ENCODE results near the gene MREG.

MREG gene

GRCh38 chr2:215982465-215982875 lies 30.9 kb downstream of the MREG start:
- Histone ChIP-seq H3K27ac (no peak overlapping the region), H3K9me3 (ENCODE audit: severe bottlenecking) (peaks cover 6% of the 10 kb centered on the region), H3K27me3 (ENCODE audit: insufficient read depth, low read depth, severe bottlenecking) (no peaks in the 10 kb centered on the region), H3K4me3 (ENCODE audit: low read depth, low read length) (no peak overlapping the region), H3K36me3 (peaks cover 19% of the 10 kb centered on the region)
- DNase-seq, result no peak
- no peak for TF ChIP-seq CTCF (IDR thresholded peaks at IDR 0.05; ENCODE audit: low read depth, low read length)

GRCh38 chr2:215981115-215981514 lies 32.2 kb downstream of the MREG start:
- TF ChIP-seq CTCF (IDR thresholded peaks at IDR 0.05; ENCODE audit: low read depth, low read length), result no peak
- no peak overlapping the region for H3K4me3 ChIP-seq (ENCODE audit: low read depth, low read length)
- H3K9me3 ChIP-seq (ENCODE audit: severe bottlenecking), result peaks cover 6% of the 10 kb centered on the region
- H3K27me3 ChIP-seq (ENCODE audit: insufficient read depth, low read depth, severe bottlenecking), result no peaks in the 10 kb centered on the region
- no peak for DNase-seq
- H3K36me3 ChIP-seq, result peaks cover 6% of the 10 kb centered on the region
- no peak overlapping the region for H3K27ac ChIP-seq

- Histone ChIP-seq H3K9me3 (ENCODE audit: severe bottlenecking) (peaks cover 6% of the 10 kb centered on the region), H3K27ac (no peak overlapping the region), H3K36me3 (peaks cover 6% of the 10 kb centered on the region), H3K4me3 (ENCODE audit: low read depth, low read length) (no peak overlapping the region), H3K27me3 (ENCODE audit: insufficient read depth, low read depth, severe bottlenecking) (no peaks in the 10 kb centered on the region)
- no peak for TF ChIP-seq CTCF (IDR thresholded peaks at IDR 0.05; ENCODE audit: low read depth, low read length)
- DNase-seq, result no peak
These were observed 33.7 kb downstream of the MREG start for GRCh38 chr2:215979620-215980019.

GRCh38 chr2:215974700-215975429 lies 38.5 kb downstream of the MREG start:
- H3K36me3 ChIP-seq, result peaks cover 2% of the 10 kb centered on the region
- H3K27ac ChIP-seq, result no peak overlapping the region
- H3K4me3 ChIP-seq (ENCODE audit: low read depth, low read length), result no peak overlapping the region
- DNase-seq, result no peak
- H3K27me3 ChIP-seq (ENCODE audit: insufficient read depth, low read depth, severe bottlenecking), result no peaks in the 10 kb centered on the region
- no peak for TF ChIP-seq CTCF (IDR thresholded peaks at IDR 0.05; ENCODE audit: low read depth, low read length)
- H3K9me3 ChIP-seq (ENCODE audit: severe bottlenecking), result peaks cover 3% of the 10 kb centered on the region

GRCh38 chr2:215973954-215974699 lies 39.2 kb downstream of the MREG start:
- TF ChIP-seq CTCF (IDR thresholded peaks at IDR 0.05; ENCODE audit: low read depth, low read length), result no peak
- Histone ChIP-seq H3K27ac (no peak overlapping the region), H3K27me3 (ENCODE audit: insufficient read depth, low read depth, severe bottlenecking) (no peaks in the 10 kb centered on the region), H3K36me3 (peaks cover 2% of the 10 kb centered on the region), H3K9me3 (ENCODE audit: severe bottlenecking) (peaks cover 3% of the 10 kb centered on the region), H3K4me3 (ENCODE audit: low read depth, low read length) (no peak overlapping the region)
- DNase-seq, result no peak
